Astrocyte (in vitro differentiated cells and primary cell): ENCODE data around the gene SRF. TPM values are rescaled to one million over a fixed set of nuclear protein-coding genes. Genes with fewer than 3 reads are reported as not detected.

Experiments
- DNase-seq: peaks from one replicate; pipeline ENCODE4 v3.0.0-alpha.2; 2010; ENCODE audit warnings: low read depth
- FAIRE-seq: peaks from 2 replicates; lab custom pipeline; 2011; peaks lifted over from hg19 to GRCh38; lab: Jason Lieb, UNC
- H2AFZ ChIP-seq: 2 replicates; pipeline ENCODE4 v1.6.0; 2012; ENCODE audit warnings: low read depth, low read length, inconsistent platforms
- H3K27ac ChIP-seq: 2 replicates; pipeline ENCODE4 v1.5.1; 2011; ENCODE audit warnings: low read depth, low read length, inconsistent platforms
- H3K27me3 ChIP-seq: 2 replicates; pipeline ENCODE4 v1.6.0; 2011; ENCODE audit warnings: low read length, inconsistent platforms; ENCODE audit not compliant: insufficient read depth
- H3K36me3 ChIP-seq: 2 replicates; pipeline ENCODE4 v1.5.1; 2011; ENCODE audit warnings: low read length, inconsistent platforms; ENCODE audit not compliant: insufficient read depth
- H3K4me1 ChIP-seq: 2 replicates; pipeline ENCODE4 v1.5.1; 2011; ENCODE audit warnings: low read length, inconsistent platforms; ENCODE audit not compliant: insufficient read depth
- H3K4me2 ChIP-seq: 2 replicates; pipeline ENCODE4 v1.6.0; 2012; ENCODE audit warnings: low read length, inconsistent platforms
- H3K4me3 ChIP-seq: 2 replicates; pipeline ENCODE4 v1.5.1; 2011; ENCODE audit warnings: low read depth, mild to moderate bottlenecking, low read length, inconsistent platforms; ENCODE audit not compliant: insufficient read depth
- H3K79me2 ChIP-seq: 2 replicates; pipeline ENCODE4 v1.6.0; 2012; ENCODE audit warnings: mild to moderate bottlenecking, low read length, inconsistent platforms; ENCODE audit not compliant: insufficient read depth
- H3K9ac ChIP-seq: 2 replicates; pipeline ENCODE4 v1.6.0; 2012; ENCODE audit warnings: mild to moderate bottlenecking, low read length, inconsistent platforms
- H3K9me3 ChIP-seq: 2 replicates; pipeline ENCODE4 v1.5.1; 2012; ENCODE audit warnings: low read depth, mild to moderate bottlenecking, low read length, inconsistent platforms; ENCODE audit not compliant: insufficient read depth
- H4K20me1 ChIP-seq: 2 replicates; pipeline ENCODE4 v1.6.0; 2012; ENCODE audit warnings: low read length, inconsistent platforms; ENCODE audit not compliant: insufficient read depth
- H3K27ac Mint-ChIP-seq: one replicate; pipeline ENCODE4 v1.8.0; 2021; ENCODE audit warnings: mild to moderate bottlenecking, mixed read lengths; ENCODE audit not compliant: unreplicated experiment
- H3K27me3 Mint-ChIP-seq: one replicate; pipeline ENCODE4 v1.8.0; 2021; ENCODE audit warnings: low read depth, mixed read lengths; ENCODE audit not compliant: unreplicated experiment
- H3K36me3 Mint-ChIP-seq: one replicate; pipeline ENCODE4 v1.8.0; 2021; ENCODE audit warnings: low read depth, mixed read lengths; ENCODE audit not compliant: unreplicated experiment
- H3K4me1 Mint-ChIP-seq: one replicate; pipeline ENCODE4 v1.8.0; 2021; ENCODE audit warnings: low read depth, mixed read lengths; ENCODE audit not compliant: unreplicated experiment
- H3K4me3 Mint-ChIP-seq: one replicate; pipeline ENCODE4 v1.8.0; 2021; ENCODE audit warnings: mild to moderate bottlenecking, moderate library complexity, mixed read lengths; ENCODE audit not compliant: unreplicated experiment
- H3K9me3 Mint-ChIP-seq: one replicate; pipeline ENCODE4 v1.8.0; 2021; ENCODE audit warnings: mild to moderate bottlenecking, mixed read lengths; ENCODE audit not compliant: unreplicated experiment
- CTCF ChIP-seq: IDR thresholded peaks from 2 replicates; pipeline ENCODE4 v1.5.1; 2011; ENCODE audit warnings: low read depth, mild to moderate bottlenecking, inconsistent platforms, low read length, moderate library complexity; ENCODE audit not compliant: insufficient read depth
- EZH2 ChIP-seq: IDR thresholded peaks from 2 replicates; pipeline ENCODE4 v1.6.1; 2012; ENCODE audit warnings: mild to moderate bottlenecking, low read length, inconsistent platforms; ENCODE audit not compliant: insufficient read depth
- total RNA-seq: library from RNA; stranded (reverse); gene quantifications from 2 replicates; pipeline ENCODE4 v1.2.1, GENCODE V29; 2021

Gene SRF
- total RNA-seq, 1 donor from 2014 or later = 53.5 TPM

- peaks cover 12% of the 10 kb centered on the region for H4K20me1 ChIP-seq
- H3K9me3 ChIP-seq = no peaks in the 10 kb centered on the region
- H3K4me1 Mint-ChIP-seq = peaks cover 21% of the 10 kb centered on the region
- H3K79me2 ChIP-seq = no peaks in the 10 kb centered on the region
- no peaks in the 10 kb centered on the region for H3K27me3 ChIP-seq
- H3K27ac ChIP-seq = no peak overlapping the region
- peaks cover 7% of the 10 kb centered on the region for H3K36me3 ChIP-seq
- H3K4me2 ChIP-seq = no peak overlapping the region
- no peak overlapping the region for H3K9ac ChIP-seq
- H3K4me3 Mint-ChIP-seq = no peak overlapping the region
- DNase-seq = no peak
- H3K4me3 ChIP-seq = no peak overlapping the region
- TF ChIP-seq CTCF (no peak), EZH2 (no peak)
- no peak overlapping the region for H2AFZ ChIP-seq
- peaks cover 24% of the 10 kb centered on the region for H3K36me3 Mint-ChIP-seq
- H3K4me1 ChIP-seq = peaks cover 19% of the 10 kb centered on the region
- H3K27me3 Mint-ChIP-seq = no peaks in the 10 kb centered on the region
- no peak for FAIRE-seq
- H3K9me3 Mint-ChIP-seq = no peaks in the 10 kb centered on the region
- H3K27ac Mint-ChIP-seq = no peak overlapping the region
These were observed 13.4 kb downstream of the SRF start for GRCh38 chr6:43184268-43184985.

- Histone ChIP-seq H3K79me2 (no peaks in the 10 kb centered on the region), H3K27ac (no peak overlapping the region), H3K4me1 (peaks cover 19% of the 10 kb centered on the region), H4K20me1 (peaks cover 10% of the 10 kb centered on the region), H3K4me3 (no peak overlapping the region), H3K9me3 (no peaks in the 10 kb centered on the region), H3K4me2 (no peak overlapping the region), H2AFZ (no peak overlapping the region), H3K36me3 (peaks cover 7% of the 10 kb centered on the region), H3K9ac (no peak overlapping the region), H3K27me3 (no peaks in the 10 kb centered on the region)
- FAIRE-seq = no peak
- Mint-ChIP-seq H3K27me3 (no peaks in the 10 kb centered on the region), H3K36me3 (peaks cover 24% of the 10 kb centered on the region), H3K4me1 (peaks cover 21% of the 10 kb centered on the region), H3K4me3 (no peak overlapping the region), H3K27ac (no peak overlapping the region), H3K9me3 (no peaks in the 10 kb centered on the region)
- TF ChIP-seq EZH2 = no peak
- no peak for TF ChIP-seq CTCF
- no peak for DNase-seq
These were observed 14.4 kb downstream of the SRF start for GRCh38 chr6:43185391-43185985.

GRCh38 chr6:43186019-43186418 is 14.9 kb downstream of the SRF start:
- Histone ChIP-seq H3K27me3 (no peaks in the 10 kb centered on the region), H3K4me2 (no peak overlapping the region), H3K9me3 (no peaks in the 10 kb centered on the region), H3K27ac (no peak overlapping the region), H3K9ac (no peak overlapping the region), H3K4me3 (no peak overlapping the region), H4K20me1 (peaks cover 4% of the 10 kb centered on the region), H3K4me1 (peaks cover 14% of the 10 kb centered on the region), H3K79me2 (no peaks in the 10 kb centered on the region), H2AFZ (no peak overlapping the region), H3K36me3 (peaks cover 4% of the 10 kb centered on the region)
- H3K4me3 Mint-ChIP-seq = no peak overlapping the region
- H3K36me3 Mint-ChIP-seq = peaks cover 24% of the 10 kb centered on the region
- H3K4me1 Mint-ChIP-seq = peaks cover 19% of the 10 kb centered on the region
- no peaks in the 10 kb centered on the region for H3K27me3 Mint-ChIP-seq
- TF ChIP-seq EZH2 = no peak
- H3K27ac Mint-ChIP-seq = no peak overlapping the region
- DNase-seq (no peak), FAIRE-seq (no peak)
- no peaks in the 10 kb centered on the region for H3K9me3 Mint-ChIP-seq
